NCI-H460 (cell line): ENCODE measurements around the gene PRKAR1A. TPM values are rescaled to one million over a fixed set of nuclear protein-coding genes. Genes with fewer than 3 reads are reported as not detected.
"Not testable (repeated sequence)": the region's sequence is repeated elsewhere in the genome, so short reads cannot be mapped to it uniquely, and the experiment has no call there.

ENCODE experiments used
- DNase-seq: peaks from one replicate; pipeline ENCODE4 v3.0.0-alpha.2; 2016; ENCODE audit warnings: low read depth; ENCODE audit errors: extremely low read depth
- polyA plus RNA-seq: library from polyadenylated mRNA; depleted of rRNA; stranded (reverse); fragments of >200 nt; gene quantifications from 2 replicates; pipeline ENCODE4 v1.2.3, GENCODE V29; 2014; cell fraction: nucleus; rRNA removed
- total RNA-seq: library from RNA; depleted of rRNA; stranded (reverse); fragments of >200 nt; shearing (Covaris generic); gene quantifications from 2 replicates; pipeline ENCODE4 v1.2.3, GENCODE V29; 2014; rRNA removed

The PRKAR1A gene
- 397 and 413 TPM in 2 replicates for total RNA-seq
- 273 and 471 TPM in 2 replicates for polyA plus RNA-seq

- peak; percentile 91 for DNase-seq
Measured at GRCh38 chr17:68512247-68512959, at the start of gene PRKAR1A. Gene PRKAR1A (plus strand): TSS chr17:68512430. CDS start chr17:68515400, 2,970 bp downstream.

GRCh38 chr17:68463211-68464019, 48.8 kb upstream of the PRKAR1A start:
- DNase-seq, result no peak

- DNase-seq, result no peak
Measured at GRCh38 chr17:68468334-68468733, 43.9 kb upstream of the PRKAR1A start.

GRCh38 chr17:68468788-68469187, 43.4 kb upstream of the PRKAR1A start:
- DNase-seq, result no peak

- DNase-seq, result no peak
Measured at GRCh38 chr17:68470961-68471360, 41.3 kb upstream of the PRKAR1A start.

- DNase-seq, result no peak
Measured at GRCh38 chr17:68480885-68481284, 31.3 kb upstream of the PRKAR1A start.

GRCh38 chr17:68482576-68483041, 29.6 kb upstream of the PRKAR1A start:
- no peak for DNase-seq

- no peak for DNase-seq
Measured at GRCh38 chr17:68484458-68484857, 27.8 kb upstream of the PRKAR1A start.

- DNase-seq, result no peak
Measured at GRCh38 chr17:68489919-68490318, 22.3 kb upstream of the PRKAR1A start.

- no peak for DNase-seq
Measured at GRCh38 chr17:68491381-68492231, 20.6 kb upstream of the PRKAR1A start.

GRCh38 chr17:68492394-68493054, 19.7 kb upstream of the PRKAR1A start:
- DNase-seq, result not testable (repeated sequence)

- DNase-seq, result no peak
Measured at GRCh38 chr17:68495081-68495480, 17.1 kb upstream of the PRKAR1A start.

- DNase-seq, result no peak
Measured at GRCh38 chr17:68497885-68498319, 14.3 kb upstream of the PRKAR1A start.

GRCh38 chr17:68498479-68499326, 13.5 kb upstream of the PRKAR1A start:
- no peak for DNase-seq

GRCh38 chr17:68499587-68499986, 12.6 kb upstream of the PRKAR1A start:
- no peak for DNase-seq

GRCh38 chr17:68501074-68501473, 11.2 kb upstream of the PRKAR1A start:
- DNase-seq, result no peak

- DNase-seq, result no peak
Measured at GRCh38 chr17:68505951-68506350, 6.3 kb upstream of the PRKAR1A start.

GRCh38 chr17:68507576-68507975, 4.7 kb upstream of the PRKAR1A start:
- no peak for DNase-seq
